Measurements from ENCODE around the gene HS6ST3.
"Not testable (repeated sequence)": the region's sequence is repeated elsewhere in the genome, so short reads cannot be mapped to it uniquely, and the experiment has no call there.

HS6ST3 gene

GRCh38 chr13:96762876-96763275, 673.0 kb downstream of the HS6ST3 start:
- no peak for DNase-seq

GRCh38 chr13:96766306-96766705, 676.4 kb downstream of the HS6ST3 start:
- no peak for DNase-seq

DNA sequence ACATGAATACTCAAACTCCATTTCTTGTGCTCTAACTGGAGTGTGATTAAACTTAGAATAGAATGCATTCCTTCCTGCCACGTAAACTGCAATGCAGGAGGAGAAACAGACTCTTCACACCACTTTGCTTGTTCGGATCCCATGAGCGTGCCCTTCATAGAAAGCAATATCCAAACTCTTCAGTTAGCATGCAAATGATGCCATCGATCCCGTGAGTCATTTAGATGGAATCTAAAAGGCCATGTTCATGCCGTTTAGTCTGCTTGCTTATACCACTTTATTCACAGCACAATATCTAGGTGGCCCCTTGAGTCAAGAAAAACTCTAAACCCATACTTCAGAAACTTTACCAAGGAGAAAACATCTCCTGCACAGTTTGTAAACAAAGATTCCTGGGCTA, 678.6 kb downstream of the HS6ST3 start:
- DNase-seq, result no peak

DNA sequence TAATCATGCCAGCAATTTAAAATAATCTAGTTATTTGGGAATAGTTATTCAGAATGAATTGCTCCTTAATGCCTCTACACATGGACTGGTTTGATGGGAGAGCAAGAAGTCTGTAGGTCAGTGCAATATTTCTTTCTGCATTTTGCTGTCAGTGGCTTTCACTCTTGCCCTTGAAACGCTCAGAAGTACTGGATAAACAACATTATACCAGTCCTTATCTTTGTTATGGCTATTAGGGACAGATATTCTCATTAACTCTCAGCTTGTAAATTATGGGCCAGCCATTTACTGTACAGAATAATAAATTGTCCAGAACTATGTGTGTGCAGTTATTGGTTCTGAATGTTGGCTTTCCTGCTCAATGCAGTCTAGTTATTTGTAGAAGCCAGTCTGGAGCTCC, 680.0 kb downstream of the HS6ST3 start:
- DNase-seq, result no peak

GRCh38 chr13:96771486-96772367, 681.8 kb downstream of the HS6ST3 start:
- DNase-seq, result no peak

DNA sequence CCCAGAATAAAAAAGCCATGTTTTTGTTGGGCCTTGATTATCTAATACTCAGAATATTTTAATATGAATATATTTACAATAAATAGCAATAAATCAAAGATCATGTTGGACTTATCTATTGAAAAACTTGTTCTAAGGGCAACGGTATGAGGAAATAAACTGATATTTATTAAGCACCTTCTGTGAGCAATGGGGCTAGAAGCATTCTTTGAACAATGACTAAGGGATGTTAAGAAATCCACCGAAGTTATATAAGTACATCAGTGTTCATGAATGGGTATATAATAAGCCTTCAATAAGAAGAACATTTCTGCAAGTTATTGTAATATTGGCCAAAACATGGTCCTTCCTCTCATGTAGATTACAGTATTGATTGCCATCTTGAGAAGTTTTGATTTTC, 682.5 kb downstream of the HS6ST3 start:
- DNase-seq, result no peak

DNA sequence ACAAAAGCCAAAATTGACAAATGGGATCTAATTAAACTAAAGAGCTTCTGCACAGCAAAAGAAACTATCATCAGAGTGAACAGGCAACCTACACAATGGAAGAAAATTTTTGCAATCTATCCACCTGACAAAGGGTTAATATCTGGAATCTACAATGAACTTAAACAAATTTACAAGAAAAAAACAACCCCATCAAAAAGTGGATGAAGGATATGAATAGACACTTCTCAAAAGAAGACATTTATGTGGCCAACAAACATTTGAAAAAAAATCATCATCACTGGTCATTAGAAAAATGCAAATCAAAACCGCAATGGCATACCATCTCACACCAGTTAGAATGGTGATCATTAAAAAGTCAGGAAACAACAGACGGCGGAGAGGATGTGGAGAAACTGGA, 688.4 kb downstream of the HS6ST3 start:
- DNase-seq, result not testable (repeated sequence)

- DNase-seq, result no peak
Observed at GRCh38 chr13:96779691-96780090, 689.8 kb downstream of the HS6ST3 start.

DNA sequence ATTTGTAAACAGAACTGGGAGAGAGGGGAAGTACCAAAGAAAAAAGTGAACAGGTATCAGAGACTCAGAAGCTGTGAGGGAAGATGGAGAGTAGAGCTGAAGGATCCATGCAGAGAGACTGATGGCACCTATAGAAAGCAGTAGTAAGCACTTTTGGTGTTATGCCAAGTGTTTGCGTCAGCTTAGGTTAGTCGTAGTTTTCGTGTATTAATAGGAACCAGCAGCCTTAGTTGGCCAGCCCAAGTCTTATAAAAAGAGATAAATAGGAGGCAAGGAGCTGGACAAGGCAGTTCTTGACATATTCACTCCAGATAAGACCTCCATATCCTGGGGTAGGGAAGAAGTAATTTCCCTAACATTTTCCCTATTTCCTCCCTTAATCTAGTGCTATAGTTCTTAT, 690.2 kb downstream of the HS6ST3 start:
- DNase-seq, result no peak

DNA sequence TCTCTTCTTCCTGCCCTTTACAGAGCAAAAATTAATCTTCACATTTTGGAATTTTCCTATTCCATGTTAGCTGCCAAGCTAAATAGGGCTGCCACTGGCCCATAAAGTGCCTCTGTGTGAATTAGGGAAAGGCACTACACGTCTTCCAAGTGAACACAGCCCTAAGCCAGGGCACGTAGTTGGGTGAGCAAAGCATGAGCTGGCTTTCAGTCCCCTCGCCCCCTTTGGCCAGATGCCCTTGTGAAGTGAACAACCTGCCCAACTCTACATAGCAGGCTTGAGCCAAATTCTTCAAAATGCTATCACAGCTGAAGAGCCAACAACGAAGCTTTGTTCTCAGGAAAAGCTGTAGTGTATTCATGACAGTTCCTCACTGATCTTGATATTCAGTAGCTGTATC, 691.2 kb downstream of the HS6ST3 start:
- no peak for DNase-seq

- no peak for DNase-seq
Observed at GRCh38 chr13:96782186-96782585, 692.3 kb downstream of the HS6ST3 start.

DNA sequence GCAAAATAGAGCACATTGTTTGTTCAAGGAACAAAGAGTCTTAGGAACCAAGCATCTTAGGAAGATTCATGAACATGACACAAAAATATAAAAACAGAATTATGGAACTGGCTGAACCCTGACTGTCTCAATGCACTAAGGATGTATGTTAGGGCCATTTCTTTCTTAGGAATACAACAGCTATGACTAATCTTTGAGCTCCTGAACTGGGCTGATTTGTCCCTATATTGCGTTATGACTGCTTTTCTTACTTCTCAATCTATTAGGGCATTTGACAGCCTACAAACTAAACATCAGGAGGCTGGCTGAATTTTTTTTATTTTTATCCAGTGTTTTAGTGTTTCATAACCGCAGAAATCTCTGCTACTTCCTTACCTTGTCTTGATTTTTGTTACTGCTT, 693.1 kb downstream of the HS6ST3 start:
- DNase-seq, result no peak

DNA sequence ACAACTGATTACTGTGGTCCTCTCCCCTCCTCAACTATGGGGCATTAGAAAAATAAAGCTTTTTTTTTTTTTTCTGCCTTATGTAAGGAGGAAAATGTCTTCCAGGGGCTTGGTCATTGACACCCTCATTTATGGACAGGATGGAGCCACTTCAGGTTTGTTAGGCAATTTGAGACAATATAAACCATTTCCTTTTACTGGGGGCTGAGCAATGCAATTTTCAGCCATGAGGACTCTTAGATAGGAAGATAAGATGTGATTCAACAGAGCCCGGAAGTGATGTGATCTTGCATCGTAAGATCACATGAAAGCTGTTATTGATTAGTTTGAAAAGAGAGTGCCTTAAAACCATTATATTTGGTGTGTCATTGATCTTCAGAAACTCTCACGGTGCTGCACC, 693.6 kb downstream of the HS6ST3 start:
- DNase-seq, result no peak

DNA sequence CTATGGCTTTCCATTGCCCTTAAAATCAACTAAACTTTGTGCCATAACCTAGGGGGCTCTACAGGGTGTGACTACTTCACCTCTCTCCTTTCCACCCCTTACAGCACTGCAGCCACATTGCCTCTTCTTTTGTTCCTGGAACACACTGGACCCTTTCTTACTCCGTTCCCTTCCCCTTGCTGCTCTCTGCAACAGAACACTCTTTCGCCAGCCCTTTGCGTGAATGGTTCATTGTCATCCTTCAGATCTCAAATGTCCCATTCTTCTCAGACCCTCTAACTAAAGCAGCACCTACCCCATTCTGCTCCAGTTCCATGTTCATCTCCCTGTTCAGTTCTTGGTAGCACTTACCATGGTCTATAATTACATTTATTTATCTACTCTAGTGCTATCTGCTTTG, 696.1 kb downstream of the HS6ST3 start:
- DNase-seq, result no peak

DNA sequence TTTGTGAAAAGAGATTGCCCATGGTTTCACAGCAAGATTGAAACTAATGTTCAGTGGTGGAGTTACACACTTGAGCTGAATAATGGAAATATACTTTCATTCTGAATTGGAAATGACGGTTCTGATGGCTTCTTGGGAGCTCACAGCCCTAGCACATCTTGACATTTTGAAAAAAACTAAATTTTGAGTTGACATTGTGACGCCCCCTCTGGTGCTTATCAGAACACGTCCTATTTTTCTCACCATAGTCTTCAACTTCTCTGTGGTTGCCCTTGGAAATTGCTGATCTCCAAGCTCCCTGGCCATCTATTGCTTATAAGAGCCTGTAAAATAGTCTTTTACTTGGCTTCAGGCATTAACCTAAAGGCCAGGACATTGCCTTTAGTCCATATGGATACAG, 702.3 kb downstream of the HS6ST3 start:
- no peak for DNase-seq

DNA sequence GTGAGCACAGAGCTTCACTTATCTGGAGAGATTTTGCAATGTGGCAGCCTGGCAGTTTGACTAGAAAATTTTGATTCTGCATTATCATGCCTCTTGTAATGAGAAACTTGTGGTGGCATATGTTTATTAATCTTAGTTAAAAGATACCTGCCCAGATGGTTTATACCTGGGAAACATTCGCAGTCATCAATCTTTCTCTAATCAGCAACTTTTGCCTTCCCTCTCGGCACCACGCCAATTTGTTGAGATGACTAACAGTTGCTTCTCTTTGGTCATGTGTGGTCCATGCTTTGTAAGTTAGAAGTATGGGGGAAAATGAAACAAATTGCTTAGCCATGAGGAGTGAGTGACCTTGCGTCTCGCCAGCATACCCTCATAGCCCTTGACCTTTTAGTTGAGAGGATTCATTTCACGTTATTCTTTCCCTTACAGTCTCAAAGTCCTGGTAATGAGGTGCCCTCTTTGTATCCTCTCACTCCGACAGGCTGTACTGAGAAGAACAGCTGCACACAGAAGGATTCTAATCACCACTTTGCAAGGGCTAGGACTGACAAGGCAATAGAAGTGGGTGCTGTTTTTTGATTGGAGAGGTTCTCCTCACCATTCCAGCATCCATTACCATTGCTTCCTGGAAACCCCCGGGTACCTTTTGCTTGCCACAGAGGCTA, 703.0 kb downstream of the HS6ST3 start:
- DNase-seq, result no peak

DNA sequence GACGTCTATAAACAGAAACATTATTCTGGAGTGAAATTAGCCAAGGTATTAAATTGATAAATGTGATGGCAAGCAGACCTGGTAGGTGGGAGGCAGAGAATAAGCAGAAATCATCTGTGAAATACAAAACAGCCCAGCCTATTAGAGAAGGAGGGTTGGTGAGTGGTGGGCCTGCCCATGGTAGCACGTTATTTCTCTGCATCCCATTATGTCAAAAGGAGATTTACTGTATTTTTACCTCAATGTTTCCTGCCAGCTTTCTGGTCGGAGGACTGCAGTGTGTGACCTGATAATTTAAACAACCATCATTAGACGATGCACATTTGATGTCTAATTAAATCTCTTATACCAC, 703.5 kb downstream of the HS6ST3 start:
- DNase-seq, result no peak

DNA sequence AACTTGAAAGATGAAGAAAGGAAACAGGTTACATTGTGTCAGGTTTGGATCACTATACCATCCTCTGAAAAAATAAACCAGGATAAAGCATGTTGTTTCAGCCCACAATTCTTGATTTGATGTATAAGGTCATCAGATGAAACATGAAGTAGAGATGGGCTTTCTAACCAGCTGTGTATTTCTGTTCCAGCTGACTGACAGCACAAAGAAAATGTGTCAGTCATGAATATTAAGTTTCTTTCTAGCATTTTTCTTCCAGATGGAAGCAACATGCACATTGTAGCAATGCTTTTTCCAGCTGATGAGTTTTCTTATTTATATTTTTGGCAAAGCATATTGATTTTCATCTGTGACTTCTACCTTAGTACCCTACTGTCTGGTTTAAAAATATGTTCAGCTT, 704.8 kb downstream of the HS6ST3 start:
- no peak for DNase-seq

DNA sequence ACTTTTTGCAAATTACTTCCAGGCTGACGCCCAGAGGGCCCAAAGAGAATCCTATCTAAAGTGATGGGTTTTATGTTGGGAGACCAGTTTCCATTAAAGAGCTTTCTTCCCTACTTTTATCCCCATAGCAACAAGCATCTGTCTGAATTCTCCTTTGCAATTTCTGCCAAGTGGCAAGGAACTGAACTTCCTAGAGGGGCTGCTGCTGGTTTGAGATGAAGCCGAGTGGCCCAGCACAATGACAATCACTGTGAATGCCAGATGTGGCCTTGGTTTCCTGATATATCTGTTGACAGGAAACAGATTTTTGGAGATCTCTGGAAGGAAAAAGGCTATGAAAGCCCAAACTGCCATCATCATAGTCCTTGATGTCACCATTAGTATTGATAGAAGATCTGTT, 705.8 kb downstream of the HS6ST3 start:
- DNase-seq, result no peak

GRCh38 chr13:96796091-96796633, 706.3 kb downstream of the HS6ST3 start:
- no peak for DNase-seq

DNA sequence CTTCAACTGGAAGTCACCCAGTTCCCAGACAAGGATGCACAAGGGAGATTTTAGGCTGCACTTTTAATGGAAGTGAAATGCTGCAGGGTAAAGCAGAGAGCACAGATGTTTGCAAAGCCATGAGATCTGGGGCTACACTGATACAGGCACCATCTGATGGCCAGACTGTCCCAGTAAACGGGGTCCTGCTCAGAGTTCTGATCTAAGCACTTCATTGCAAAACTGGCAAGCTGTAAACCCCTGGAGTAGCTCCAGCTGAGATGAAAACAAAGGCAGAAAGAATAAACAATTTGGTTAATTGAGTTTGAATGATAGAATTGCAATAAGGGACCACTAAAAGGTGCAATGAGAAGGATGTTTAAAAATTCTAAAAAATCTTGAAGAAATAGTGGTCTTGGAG, 707.2 kb downstream of the HS6ST3 start:
- DNase-seq, result no peak

DNA sequence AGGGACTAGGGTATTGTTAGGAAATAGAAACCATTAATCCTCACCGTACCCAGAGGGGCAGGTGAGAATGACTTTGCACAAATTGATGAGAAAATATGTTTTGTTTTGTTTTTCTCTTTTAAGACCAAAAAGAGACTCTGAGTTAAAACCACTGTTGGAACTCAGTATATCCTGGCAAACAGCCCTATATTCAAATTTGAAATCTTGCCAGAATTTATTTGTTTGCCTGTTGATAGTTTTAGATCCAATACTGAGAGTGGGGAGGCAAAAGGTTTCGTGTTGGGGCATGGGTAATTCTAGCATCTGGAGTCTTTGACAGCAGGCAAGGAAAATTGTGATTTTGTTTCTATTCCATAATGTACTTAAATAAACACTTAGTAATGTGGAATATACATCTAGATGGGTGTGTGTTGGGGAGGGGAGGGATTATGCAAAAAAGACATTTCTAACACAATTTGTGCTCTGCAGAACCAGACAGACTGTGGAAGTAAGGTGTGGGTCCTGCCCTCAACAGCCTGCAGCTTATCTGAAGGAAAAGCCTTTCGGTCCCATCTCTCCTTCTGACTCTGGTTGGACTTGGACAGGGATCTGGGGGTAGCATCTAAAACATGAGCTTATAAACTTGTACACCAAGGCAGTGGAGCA, 713.7 kb downstream of the HS6ST3 start:
- no peak for DNase-seq

- DNase-seq, result no peak
Observed at GRCh38 chr13:96804174-96804573, 714.3 kb downstream of the HS6ST3 start.

GRCh38 chr13:96806746-96807145, 716.8 kb downstream of the HS6ST3 start:
- no peak for DNase-seq
